GM08714 (cell line): Measurements from ENCODE around the gene BIN1.

Source experiments
- H3K4me3 ChIP-seq: fragments of 200-500 bp; sonication (Bioruptor generic); 2 replicates; pipeline ENCODE4 v1.5.1; 2014; ENCODE audit warnings: mild to moderate bottlenecking, low read length, inconsistent platforms
- ZNF274 ChIP-seq: IDR thresholded peaks from 2 replicates; pipeline ENCODE4 v1.6.1; 2012; ENCODE audit warnings: mild to moderate bottlenecking, low read depth, low read length

The BIN1 gene, protein sequence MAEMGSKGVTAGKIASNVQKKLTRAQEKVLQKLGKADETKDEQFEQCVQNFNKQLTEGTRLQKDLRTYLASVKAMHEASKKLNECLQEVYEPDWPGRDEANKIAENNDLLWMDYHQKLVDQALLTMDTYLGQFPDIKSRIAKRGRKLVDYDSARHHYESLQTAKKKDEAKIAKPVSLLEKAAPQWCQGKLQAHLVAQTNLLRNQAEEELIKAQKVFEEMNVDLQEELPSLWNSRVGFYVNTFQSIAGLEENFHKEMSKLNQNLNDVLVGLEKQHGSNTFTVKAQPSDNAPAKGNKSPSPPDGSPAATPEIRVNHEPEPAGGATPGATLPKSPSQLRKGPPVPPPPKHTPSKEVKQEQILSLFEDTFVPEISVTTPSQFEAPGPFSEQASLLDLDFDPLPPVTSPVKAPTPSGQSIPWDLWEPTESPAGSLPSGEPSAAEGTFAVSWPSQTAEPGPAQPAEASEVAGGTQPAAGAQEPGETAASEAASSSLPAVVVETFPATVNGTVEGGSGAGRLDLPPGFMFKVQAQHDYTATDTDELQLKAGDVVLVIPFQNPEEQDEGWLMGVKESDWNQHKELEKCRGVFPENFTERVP

DNA sequence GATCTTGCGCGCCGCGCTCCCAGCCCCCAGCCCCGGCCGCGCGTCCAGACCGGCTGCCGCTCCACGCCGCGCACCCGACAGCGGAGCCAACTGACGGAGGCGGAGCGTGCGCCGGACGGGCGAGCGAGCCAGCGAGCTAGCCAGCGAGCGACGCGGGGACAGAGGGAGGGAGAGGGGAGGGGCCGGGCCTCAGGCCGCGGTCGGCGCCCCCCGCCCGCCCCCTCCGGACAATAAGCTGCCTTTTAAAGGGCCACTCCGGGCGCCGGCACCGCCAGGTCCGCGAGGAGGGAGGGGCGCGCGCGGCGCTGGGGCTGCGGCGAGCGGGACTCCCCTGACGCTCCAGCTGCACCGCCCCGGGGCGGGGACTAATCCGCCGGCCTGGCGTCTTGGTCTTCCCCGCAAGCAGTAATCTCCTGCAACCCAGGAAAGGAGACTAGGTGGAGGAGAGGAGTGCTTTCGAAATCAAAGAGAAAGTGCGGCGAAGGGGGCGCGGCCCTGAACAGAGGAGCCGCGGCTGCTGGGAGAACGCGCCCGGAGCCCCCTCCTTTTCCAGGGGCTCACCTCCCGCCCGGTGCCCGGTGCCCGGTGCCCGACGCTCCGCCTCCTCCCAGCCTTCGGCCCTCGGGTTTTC lies at the start of gene BIN1:
BIN1 (minus strand) TSS at position 164 of the 631 bp plus-strand sequence. CDS start 211 bp downstream, outside the sequence.
- peak within 1 kb of the TSS; percentile 68 for H3K4me3 ChIP-seq

DNA sequence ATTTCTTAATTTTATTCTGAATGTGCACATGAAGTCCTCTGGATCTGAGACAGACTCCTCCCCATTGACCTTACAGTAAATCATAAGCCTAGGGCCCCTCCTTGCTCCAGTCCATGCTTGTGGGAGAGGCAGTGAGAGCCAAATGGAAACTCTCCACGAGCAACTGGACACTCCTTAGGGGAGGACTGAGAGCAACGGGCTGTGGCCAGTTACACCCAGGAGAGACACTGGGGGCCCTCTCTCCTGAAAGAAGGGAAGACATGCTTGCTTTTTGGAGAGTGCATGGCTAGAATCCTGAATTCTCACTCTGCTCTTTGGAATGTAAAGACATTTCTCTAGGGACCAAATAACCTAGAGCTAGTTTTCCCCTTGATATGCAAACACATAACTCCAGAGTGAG lies 49.0 kb upstream of the BIN1 start:
- no peak overlapping the region for H3K4me3 ChIP-seq
- no peak for TF ChIP-seq ZNF274

More for the DNA sequence above, at the start of gene BIN1:
- TF ChIP-seq ZNF274 = no peak

DNA sequence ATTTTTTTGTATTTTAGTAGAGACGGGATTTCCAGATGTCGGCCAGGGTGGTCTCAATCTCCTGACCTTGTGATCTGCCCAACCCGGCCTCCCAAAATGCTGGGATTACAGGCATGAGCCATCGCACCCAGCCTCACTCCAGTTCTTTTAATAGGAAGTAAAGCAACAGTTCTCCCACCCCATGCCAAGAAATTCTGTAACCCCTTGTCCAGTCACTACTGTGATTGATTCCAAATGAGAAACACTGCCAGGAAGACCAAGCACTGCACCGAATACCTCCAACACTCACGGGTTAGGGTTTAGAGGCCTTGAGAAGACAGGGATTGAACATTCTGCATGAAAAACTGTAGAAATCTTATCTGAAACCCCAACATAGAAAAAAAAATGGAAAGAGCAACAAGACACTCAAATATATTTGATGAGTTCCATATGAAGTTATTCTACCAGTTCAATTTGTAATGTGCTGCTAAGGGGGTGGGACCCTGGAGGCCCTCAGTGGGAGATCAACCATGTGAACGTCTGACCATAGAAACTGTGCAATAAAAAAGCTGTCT lies 48.2 kb upstream of the BIN1 start:
- no peak for TF ChIP-seq ZNF274
- no peak overlapping the region for H3K4me3 ChIP-seq

DNA sequence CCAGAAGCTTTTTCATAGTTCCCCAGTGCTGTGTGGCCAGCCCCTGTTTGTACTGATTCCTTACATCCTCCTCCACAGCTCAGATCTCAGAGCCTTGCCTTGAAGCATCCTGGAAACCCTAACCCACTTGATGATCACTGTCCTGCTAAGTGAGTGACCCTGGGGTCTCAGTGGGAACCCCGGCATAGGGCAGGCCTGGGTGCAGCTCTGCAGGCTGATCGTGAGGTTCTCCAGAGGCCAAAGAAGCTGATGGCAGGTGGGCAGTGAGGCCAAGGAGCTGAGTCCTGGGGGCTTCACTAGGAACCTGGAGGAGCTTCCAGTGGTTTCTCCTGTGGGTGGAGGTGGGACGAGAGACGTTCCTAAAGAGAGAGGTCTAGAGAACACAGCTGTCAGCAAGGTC lies 47.4 kb upstream of the BIN1 start:
- TF ChIP-seq ZNF274 = no peak
- H3K4me3 ChIP-seq = no peak overlapping the region

DNA sequence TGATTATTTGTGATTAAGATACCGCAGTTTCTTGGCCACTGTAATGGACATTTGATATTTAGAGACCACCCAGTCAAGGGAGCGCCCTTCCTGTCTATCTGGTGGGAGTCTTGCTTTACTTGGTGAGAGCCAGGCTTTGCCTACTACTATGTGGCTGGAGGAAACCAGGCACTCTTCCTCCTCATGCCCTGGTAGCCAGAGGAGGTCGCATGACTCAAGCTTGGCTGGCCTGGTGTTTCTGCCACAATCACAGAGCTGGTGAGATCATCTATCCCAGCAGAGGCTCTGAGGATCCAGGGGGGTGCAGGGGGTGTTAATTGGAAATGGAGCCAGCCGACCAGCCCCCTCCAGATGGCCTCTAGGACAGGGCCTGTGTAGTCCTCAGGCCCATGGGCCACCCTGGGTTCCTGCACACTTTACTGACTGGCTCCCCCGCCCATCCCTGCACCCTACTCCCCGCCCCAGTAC lies 46.8 kb upstream of the BIN1 start:
- no peak overlapping the region for H3K4me3 ChIP-seq
- no peak for TF ChIP-seq ZNF274

DNA sequence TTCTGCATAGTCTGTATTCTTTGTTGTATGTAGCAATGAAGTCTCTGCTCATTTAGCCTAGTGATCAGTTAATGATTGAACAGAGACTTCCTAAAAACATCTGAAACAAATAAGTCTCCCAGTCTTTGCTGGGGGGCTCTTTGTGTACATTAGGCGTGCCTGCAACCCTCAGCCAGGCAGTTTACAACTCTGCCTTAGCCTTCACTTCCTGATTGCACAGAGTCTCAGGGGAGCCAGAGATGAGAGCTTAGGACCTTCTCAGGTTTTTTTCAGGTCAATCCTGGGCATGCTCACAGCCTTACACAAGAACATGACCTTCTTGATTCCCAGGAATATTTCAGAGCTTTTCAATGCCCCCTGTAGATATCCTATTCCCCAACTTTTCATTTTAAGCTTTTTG lies 44.0 kb upstream of the BIN1 start:
- TF ChIP-seq ZNF274 = no peak

DNA sequence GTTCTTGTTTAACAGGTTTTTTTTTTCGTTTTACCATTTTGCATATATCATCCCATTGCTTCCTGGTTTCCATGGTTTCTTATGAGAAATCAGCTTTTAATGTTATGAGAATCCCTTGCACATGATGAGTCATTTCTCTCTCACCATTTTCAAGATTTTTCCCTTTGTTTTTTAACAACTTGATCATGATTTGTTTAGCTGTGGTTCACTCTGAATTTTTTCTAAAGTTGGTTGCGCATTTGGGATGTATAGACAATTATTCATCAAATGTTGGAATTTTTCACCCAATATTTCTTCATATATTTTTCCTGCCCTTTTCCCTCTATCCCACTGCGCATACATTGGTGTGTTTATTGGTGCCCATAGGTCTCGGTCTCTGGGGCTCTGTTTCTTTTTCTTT lies 42.4 kb upstream of the BIN1 start:
- TF ChIP-seq ZNF274 = no peak

More for the DNA sequence above, 44.0 kb upstream of the BIN1 start:
- H3K4me3 ChIP-seq = no peak overlapping the region

DNA sequence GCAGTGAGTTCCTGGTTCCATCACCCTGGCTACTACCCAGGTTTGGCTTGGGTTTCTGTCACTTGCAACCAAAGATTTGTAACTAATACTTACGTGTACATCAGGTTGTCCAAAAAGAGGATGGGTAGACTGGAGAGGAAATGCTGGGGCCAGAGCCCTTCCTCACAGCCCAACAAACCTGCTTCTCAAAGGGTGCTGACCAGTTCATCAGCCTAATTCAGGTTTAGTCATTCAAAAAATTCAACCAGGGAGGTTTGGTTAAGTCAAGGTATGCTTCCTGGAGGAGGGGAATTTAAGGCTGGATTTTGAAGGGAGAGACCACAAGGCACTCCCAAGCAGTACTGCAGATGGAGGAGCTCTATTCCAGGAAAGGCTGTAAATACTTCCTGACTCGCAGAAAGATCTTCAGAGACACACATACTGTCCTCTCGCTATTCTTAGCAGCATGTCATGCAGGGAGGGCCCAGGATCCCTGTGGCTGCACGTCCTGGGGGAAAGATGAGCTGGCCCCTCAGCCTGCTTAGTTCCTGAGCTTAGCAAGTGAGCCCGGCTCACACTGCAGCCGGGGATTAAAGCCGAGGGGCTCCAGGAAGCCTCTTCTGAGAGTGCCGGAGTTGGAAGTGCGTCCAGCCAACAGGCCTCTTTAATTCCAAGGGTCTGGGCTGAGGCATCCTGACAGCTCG lies 40.0 kb upstream of the BIN1 start:
- TF ChIP-seq ZNF274 = no peak
- no peak overlapping the region for H3K4me3 ChIP-seq

More for the DNA sequence above, 42.4 kb upstream of the BIN1 start:
- H3K4me3 ChIP-seq = no peak overlapping the region

DNA sequence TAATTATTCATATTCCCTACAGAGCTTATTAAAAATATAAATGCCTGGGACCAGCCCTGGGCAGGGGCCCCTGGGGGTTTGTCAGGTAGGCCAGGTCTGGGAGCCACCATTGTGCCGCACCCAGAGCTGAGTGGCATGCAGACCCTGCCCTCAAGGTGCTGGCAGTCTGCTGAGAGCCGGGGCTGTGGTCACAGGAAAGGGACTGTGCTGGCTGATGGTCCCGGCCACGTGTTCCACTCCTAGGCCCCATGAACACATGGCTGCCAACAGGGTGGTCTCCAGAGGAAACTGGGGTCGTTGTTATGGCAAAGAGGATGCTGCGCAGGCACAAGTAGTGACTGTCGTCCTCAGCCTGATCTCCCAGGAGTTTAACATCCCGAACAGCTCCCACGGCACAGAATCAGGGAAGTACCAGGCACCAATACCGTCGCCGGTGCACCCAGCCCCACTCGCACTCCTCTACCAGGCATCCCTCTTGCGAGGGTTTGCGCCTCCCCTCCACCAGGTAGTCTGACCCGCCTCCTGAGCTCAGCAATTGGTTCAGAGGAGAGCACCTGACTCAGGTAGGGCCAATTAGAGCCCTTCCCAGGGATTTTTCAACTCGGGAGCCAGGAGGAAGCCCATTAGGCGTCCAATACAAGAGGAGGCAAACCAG lies 39.2 kb upstream of the BIN1 start:
- TF ChIP-seq ZNF274 = no peak
- no peak overlapping the region for H3K4me3 ChIP-seq

DNA sequence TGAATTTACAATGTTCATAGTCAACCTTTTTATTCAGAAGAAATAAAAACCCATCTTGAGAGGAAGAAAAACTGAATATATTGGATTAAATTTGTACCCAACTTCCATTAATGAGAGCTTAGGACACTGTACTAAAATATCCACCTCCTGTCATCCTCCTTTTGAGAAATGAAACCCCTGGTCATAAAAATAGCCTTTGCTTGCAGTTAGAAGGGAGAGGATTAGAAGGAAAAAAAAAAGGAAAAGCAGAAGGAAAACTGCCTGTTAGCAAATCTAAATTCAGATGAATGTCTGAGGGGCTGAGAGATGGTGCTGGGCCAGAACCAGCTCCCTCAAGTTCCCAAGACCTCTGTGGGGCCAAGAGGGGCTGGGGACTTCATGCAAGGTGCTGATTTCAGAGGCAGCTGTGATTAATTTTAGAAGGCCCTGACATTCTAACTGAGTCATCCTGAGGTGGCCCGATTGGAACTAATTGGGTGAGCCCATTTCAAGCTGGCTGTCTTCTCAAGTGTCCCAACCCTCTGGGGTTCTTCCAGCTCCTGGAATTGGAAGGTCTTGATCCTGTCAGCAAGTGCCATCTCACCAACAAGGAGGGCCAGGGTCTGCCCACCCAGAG lies 38.4 kb upstream of the BIN1 start:
- H3K4me3 ChIP-seq = no peak overlapping the region
- TF ChIP-seq ZNF274 = no peak

DNA sequence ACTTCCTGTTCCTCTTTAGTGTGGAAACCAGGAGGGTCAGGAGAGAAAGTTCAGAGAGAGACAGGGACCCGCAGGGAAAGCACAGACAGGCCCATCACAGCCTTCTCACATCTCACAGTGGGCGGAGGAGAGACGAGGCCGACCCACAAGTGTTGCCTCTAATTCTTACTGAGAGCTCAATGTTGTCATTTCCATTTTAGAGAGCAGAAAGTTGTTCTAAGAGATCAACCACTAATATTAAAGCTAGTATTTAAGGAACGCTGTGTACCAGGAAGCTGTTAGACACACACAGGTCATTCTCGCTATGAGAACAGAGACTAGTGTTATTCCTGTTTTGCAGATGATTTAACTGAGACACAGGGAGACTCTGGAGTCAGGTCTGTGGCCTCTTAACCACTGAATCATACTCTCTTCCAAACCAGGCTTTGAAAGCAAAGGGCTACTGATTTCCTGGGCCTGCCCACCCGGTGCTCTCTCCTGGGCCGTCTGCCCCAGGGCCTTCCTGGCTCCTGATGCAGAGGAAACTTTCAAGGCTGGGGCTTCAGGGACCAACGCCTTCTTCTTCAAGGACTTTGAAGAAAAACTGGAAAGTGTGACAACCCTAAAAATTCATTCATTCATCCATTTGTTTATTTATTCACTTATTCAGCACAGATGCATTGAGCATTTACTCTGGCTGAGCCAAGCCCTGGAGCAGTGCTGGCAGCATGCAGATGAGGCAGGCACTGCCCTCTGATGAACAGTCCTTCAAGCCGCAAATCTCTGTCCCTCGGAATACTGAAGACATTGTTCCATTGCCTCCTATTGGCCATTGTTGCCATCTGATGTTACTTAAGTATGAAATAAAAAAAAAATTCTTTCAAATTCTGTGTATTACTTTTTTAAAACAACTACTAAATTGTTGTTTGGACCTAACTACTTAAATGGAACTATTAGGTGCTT lies 37.2 kb upstream of the BIN1 start:
- H3K4me3 ChIP-seq = no peak overlapping the region
- TF ChIP-seq ZNF274 = no peak

DNA sequence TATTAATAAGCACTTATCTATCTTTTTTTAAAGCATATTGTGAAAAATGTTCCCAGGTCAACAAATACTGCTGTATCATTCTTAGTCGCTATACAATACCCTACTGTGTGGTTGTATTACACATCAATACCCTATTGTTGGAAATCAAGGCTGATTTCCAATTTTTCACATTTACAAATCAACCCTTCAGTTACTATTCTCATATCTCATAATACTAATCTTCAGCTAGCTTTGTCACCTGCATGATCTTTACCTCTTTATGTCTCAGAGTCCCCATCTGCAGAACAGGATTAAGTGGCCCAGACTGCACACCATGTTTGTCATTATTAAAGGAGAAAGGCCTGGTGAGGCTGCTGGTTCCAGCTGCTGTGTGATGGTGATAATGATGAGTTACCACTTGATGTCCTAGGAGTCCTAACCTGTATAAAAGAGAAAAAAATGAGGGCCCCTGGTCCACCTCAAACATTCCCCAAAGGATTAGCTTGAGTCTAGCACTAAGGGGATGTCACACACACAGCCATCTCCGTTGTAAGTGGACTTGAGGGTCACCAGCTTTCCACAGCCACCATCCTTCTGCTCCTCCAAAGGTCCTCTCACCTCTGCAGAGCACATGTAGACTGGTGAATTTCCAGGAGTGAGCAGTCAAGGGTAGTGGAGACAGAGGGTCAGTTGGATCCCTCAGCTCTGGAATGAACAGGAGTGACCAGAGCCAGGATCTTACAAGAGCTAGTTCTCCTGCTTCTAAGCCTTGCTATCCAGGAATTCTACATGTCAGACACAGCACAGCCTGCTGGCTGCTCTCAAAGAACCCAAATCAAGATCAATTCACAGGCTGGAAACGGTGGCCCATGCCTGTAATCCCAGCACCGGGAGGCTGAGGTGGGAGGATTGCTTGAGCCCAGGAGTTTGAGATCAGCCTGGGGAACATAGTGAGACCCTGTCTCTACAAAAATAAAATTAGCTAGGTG lies 36.0 kb upstream of the BIN1 start:
- TF ChIP-seq ZNF274 = no peak
- H3K4me3 ChIP-seq = no peak overlapping the region
